ENCODE measurements around the gene DAW1.
A peak's percentile ranks its signal among the peaks of the same experiment; 100 is the strongest.
"Not testable (repeated sequence)": the region's sequence is repeated elsewhere in the genome, so short reads cannot be mapped to it uniquely, and the experiment has no call there.

The DAW1 gene

DNA sequence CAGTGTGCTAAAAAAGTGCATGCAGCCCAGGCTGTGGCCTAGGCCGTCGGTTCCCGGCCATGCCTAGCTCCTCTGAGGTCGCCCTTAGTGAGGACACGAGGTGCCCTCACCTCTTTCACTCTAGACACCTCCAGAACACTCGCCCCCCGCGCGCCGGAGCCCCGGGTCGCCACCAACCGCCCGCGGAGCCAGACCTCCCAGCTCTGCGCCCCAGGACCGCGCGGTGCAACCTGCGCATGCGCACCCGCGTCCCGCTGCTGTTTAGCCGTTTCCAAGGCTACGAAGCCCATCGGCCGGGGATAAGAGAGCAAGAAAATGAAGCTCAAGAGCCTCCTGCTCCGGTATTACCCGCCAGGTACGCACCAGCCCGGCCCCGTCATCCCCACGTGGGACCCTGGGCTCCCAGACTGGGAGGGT is at the start of gene DAW1:
TSS of gene DAW1 (plus strand) at position 257 of the 417 bp plus-strand sequence. CDS start at position 316, 59 bp downstream.
- peak in 1 of 4 experiments; percentile 1 for DNase-seq

DNA sequence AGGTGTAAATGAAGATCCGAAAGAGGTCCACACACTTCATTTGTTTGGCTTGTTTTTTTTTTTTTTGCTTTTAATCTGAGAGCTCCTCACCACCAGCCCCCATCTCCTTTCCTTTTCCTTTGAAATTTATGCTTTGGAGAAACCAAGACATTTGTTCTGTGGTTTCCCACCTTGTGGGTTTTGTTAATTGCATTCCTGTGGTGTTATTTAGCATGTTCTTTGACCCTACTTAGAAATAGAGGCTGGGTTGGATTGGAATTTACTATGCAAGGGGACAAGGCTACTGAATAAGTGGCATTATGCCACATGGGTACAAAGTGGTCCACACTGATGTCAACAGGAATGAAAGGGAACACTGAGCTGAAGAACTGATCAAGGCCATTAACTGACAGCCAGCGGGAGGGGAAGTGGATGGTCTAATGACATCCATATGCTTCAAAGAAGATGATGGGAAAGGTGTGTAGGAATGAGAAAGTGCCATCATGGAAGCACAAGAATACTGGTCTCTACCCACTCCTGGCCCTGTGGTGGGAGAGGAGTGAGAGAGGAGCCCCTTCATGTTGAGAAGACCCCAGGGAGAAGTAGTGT is 48.9 kb upstream of the DAW1 start:
- no peak for DNase-seq

DNA sequence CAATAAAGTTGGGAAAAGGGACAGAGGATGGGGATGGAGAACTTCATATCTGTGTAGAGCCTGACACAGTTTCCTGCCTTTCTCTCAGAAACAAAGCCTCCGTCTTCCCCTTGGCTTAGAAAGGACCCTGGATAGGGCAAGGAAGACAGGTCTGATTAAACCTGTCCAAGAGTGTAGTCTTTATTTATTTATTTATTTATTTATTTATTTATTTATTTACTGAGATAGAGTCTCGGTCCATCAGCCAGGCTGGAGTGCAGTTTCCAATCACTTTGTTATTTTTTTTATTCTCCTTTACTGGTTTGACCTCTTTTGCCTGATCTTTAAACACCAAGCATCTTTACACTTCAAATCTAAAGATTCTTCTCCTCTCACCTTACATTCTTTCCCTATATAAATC is 47.5 kb upstream of the DAW1 start:
- no peak for DNase-seq

GRCh38 chr2:227824711-227825110 is 46.7 kb upstream of the DAW1 start:
- no peak for DNase-seq

GRCh38 chr2:227826019-227826521 is 45.4 kb upstream of the DAW1 start:
- no peak for DNase-seq

- no peak for DNase-seq
These were observed 44.9 kb upstream of the DAW1 start for GRCh38 chr2:227826563-227826962.

DNA sequence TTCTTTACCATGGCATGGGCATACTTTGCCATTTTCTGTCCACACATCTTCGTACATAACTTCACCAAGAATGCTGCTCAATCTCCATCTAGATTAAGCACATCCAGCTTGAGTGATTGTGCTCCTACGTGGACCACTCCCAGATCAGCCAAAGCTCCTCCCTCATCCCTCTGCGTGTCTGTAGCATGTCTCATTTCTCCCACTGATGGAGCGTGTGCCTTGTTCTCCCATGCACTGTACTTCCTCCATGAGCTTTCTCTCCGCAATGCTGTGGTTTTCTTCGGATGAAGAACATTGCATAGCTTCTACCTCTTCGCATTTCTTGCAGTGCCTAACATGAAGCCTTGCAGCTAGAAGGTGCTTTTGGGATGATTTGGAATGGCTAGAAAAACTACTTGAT is 44.3 kb upstream of the DAW1 start:
- DNase-seq = no peak

- no peak for DNase-seq
These were observed 42.9 kb upstream of the DAW1 start for GRCh38 chr2:227828477-227828912.

GRCh38 chr2:227829337-227829736 is 42.1 kb upstream of the DAW1 start:
- DNase-seq = no peak

GRCh38 chr2:227834423-227834822 is 37.0 kb upstream of the DAW1 start:
- no peak for DNase-seq

DNA sequence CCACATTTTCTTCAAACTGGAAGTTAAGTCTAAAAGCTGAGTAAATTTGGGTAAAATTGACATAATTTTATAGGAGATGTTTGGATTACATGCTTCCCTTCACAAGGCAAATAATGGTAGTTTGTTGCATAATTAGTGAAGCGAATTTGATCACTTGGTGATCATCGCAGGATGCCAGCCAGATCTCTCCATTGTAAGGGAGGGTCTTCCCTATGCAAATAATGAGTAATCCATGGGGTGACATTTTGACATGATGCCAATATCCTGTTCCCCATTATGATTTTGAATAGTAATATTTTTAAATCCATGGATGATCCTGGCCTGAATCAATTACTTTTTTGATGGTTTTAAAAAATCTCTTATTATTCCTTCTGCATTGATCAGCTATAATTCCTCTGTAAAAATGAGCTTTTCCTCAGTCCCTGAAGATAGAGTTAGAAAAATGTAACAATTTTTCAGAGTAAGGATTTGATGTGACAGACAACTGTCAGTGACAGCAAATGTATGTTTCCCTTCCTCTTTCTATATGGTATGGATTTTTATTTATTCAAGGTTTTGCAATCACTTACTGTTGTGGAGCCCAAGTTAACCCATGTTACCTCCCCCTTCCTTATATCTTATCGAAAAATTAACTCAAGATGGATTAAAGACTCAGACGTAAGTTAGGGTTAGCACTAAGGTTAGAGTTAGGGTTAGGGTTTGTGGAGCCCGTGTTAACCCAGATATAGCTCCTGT is 36.3 kb upstream of the DAW1 start:
- DNase-seq = no peak

DNA sequence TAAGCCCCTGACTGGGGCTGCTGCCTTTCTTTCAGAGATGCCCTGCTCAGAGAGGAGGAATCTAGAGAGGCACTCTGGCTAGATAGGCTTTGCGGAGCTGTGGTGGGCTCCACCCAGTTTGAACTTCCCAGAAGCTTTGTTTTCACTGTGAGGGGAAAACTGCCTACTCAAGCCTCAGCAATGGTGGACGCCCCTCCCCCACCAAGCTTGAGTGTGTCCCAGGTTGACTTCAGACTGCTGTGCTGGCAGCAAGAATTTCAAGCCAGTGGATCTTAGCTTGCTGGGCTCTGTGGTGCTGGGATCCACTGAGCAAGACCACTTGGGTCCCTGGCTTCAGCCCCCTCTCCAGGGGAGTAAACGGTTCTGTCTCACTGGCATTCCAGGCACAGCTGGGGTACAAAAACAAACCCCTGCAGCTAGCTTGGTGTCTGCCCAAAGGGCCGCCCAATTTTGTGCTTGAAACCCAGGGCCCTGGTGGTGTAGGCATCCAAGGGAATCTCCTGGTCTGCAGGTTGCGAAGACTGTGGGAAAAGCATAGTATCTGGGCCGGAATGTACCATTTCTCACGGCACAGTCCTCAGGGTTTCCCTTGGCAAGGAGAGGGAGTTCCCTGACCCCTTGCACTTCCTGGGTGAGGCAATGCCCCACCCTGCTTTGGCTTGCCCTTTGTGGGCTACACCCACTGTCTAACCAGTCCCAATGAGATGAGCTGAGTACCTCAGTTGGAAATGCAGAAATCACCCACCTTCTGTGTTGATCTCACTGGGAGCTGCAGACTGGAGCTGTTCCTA is 31.9 kb upstream of the DAW1 start:
- DNase-seq = not testable (repeated sequence)

- DNase-seq = no peak
These were observed 24.6 kb upstream of the DAW1 start for GRCh38 chr2:227846831-227847230.

DNA sequence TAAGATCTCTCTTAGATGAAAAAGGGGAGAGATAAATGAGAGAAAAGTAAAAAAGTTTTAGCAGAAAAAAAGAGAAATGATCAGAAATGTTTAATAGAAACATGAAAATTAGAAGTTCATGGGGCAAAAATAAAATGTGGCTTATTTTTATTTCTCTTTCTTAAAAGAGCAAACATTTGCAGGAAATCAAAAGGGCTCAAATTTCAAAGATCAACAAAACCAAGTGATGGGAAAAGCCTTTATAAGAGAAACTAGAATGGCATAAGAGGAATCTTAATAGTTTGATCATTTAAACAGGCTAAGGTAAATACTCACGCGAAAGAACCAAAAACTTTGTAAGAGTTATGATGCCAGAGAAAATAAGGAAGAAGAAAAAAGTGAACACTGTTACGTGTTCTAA is 23.3 kb upstream of the DAW1 start:
- DNase-seq = no peak

- DNase-seq = no peak
These were observed 22.8 kb upstream of the DAW1 start for GRCh38 chr2:227848586-227848985.

- DNase-seq = no peak
These were observed 21.5 kb upstream of the DAW1 start for GRCh38 chr2:227849906-227850305.

DNA sequence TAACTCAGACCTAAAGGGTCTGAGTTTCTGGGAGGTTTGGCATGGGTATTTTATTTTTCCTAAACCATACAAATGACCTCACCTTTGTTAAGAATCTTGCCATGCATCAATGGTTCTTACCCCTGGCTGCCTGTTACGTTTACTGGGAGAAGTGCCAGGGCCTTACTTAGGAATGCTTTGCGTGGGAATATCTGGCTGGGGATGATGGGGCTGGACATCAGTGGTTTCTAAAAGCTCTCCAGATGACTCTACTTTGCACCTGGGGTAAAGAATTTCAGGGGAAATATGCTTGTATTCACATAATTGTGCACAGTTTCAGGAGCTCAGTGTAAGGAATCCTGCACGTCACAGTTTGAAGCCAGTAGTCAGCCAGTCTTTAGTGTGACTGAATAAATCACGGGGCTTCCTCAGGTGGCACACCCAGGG is 18.2 kb upstream of the DAW1 start:
- no peak for DNase-seq

DNA sequence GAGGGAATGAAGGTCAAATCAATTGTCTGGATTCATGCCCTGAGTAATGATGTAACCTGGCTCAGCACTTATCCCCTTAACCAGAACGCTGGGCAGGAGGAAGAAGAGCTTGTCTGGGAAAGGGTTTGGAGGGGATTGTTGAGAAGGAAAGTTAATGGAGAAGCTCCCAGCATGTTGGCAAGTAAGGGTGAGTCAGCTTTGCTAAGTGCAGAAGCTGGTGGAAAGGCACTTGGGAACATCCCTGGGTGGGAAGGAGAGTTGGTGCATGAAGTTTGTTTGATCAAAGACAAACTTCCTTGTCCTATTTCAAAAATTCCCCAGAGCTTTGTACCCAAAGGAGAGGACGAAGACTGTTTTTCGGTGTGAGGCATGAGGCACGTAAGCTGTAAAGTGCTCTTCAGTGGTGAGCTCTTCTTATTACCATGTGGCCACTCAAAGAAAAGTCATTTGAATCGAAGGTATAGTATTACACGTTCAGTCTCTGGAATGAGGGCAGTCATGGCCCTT is 17.6 kb upstream of the DAW1 start:
- DNase-seq = no peak

DNA sequence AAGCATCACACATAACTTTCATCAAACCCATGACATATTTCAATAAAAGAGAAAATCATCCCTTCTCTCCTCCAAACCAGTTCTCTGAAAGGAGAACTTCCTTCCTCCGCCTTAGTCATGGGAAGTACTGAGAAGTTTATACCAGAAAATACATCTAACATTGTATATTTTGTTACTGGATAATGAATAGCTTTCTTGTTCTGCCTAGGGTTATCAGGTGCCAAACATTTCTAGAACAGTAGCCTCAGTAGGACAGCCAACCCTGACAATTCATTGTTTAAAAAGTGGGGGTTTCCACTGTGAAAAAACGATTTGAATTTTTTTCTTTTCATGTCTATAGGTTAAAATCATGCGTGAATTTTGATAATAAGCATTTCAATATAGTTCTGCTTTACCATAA is 16.0 kb upstream of the DAW1 start:
- DNase-seq = no peak

- no peak for DNase-seq
These were observed 14.7 kb upstream of the DAW1 start for GRCh38 chr2:227856697-227857096.

DNA sequence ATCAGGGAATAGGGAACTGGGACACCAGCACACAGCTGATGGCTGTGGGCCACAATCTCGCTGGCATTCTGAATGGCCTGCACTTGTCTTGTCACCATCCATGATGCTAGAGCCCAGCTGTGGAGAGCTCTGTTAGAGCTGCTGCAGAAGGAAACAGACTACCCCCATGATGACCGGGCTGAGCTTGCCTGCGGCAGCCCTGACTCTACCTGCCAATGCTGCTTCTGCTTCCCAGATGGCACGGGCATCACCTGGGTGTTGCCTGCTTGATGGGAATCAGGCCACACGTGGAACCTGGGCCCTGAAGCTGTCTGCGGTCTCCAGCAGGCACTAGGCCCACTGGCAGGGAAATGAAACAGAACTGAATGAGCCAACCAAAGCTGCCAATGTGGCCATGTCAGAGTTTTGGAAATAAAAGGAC is 11.2 kb upstream of the DAW1 start:
- DNase-seq = no peak

GRCh38 chr2:227861011-227861410 is 10.4 kb upstream of the DAW1 start:
- no peak for DNase-seq

DNA sequence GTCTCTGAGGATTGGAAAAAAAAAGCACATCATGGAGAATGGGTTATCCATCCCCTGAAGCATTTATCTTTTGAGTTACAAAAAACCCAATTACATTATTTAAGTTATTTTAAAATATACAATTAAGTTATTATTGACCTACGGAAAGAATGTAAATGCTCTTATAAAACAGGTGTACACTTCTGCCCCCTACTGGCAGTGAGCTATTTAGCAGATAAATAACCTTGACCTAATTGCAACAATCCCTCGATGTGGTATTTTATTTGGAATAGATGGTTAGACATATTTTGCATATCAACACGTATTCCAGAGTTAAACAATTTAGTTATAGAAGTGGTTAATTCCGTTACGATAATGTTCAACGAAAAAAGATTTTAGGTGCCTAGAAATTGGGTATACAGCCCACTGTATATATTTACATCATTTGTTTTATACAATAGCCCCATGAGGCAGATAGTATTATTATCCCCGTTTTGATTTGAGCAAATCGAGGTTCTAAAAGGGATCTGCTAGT is 9.1 kb upstream of the DAW1 start:
- DNase-seq = no peak

Data from activated naive CD4-positive, alpha-beta T cell (primary cell).